HEK293 (cell line): ENCODE measurements around the gene NIPAL3.

Source experiments
- CTCF ChIA-PET: fragments of 350-600 bp; formaldehyde crosslinking; extraction: SDS; loops from one replicate; lab custom pipeline; 2021; ENCODE audit warnings: antibody characterized with exemption; lab: Yijun Ruan, JAX
- POLR2A ChIA-PET: fragments of 300-600 bp; formaldehyde crosslinking; extraction: SDS; loops from one replicate; lab custom pipeline; 2020; ENCODE audit warnings: antibody characterized with exemption, inconsistent platforms; lab: Yijun Ruan, JAX
- H3K27ac ChIP-seq: fragments of 200-500 bp; sonication (Bioruptor generic); 2 replicates; pipeline ENCODE4 v1.5.1; 2014; ENCODE audit warnings: low read depth, low read length, control low read depth, inconsistent platforms; ENCODE audit errors: extremely low read depth
- H3K36me3 ChIP-seq, 2 experiments: fragments of 200-500 bp in 1 of 2; sonication (Bioruptor generic) in 1 of 2; 1 replicate in 1 of 2; 2 replicates in 1 of 2; pipeline ENCODE4 v1.5.1; 2014 to 2017; ENCODE audit warnings: inconsistent platforms in 2 of 2, low read length in 2 of 2; ENCODE audit not compliant: control insufficient read depth in 2 of 2, insufficient read depth in 1 of 2
- H3K4me1 ChIP-seq: fragments of 200-500 bp; sonication (Bioruptor generic); 2 replicates; pipeline ENCODE4 v1.5.1; 2014; ENCODE audit warnings: mild to moderate bottlenecking, low read length, inconsistent platforms; ENCODE audit not compliant: control insufficient read depth, insufficient read depth
- H3K4me3 ChIP-seq: 2 replicates; pipeline ENCODE4 v1.5.1; 2011; ENCODE audit warnings: low read depth, mild to moderate bottlenecking, control low read depth, low read length, moderate library complexity
- H3K9me3 ChIP-seq: fragments of 200-500 bp; sonication (Bioruptor generic); 2 replicates; pipeline ENCODE4 v1.5.1; 2014; ENCODE audit warnings: low read depth, low read length, inconsistent platforms; ENCODE audit not compliant: control insufficient read depth, insufficient read depth
- EGR2 ChIP-seq: fragments of 450-650 bp; formaldehyde crosslinking; IDR thresholded peaks from 2 replicates; pipeline ENCODE4 v1.5.1; 2016; ENCODE audit warnings: low read depth, missing biosample characterization, missing genetic modification characterization
- GLI4 ChIP-seq: fragments of 450-650 bp; formaldehyde crosslinking; IDR thresholded peaks from 2 replicates; pipeline ENCODE4 v1.5.1; 2016; ENCODE audit warnings: missing biosample characterization, missing genetic modification characterization
- GLIS2 ChIP-seq: fragments of 450-650 bp; formaldehyde crosslinking; IDR thresholded peaks from 2 replicates; pipeline ENCODE4 v1.5.1; 2016; ENCODE audit warnings: missing biosample characterization, missing genetic modification characterization
- KLF16 ChIP-seq: fragments of 450-650 bp; formaldehyde crosslinking; IDR thresholded peaks from 2 replicates; pipeline ENCODE4 v1.5.1; 2017; ENCODE audit warnings: missing biosample characterization, missing genetic modification characterization
- KLF17 ChIP-seq: fragments of 450-650 bp; formaldehyde crosslinking; IDR thresholded peaks from 2 replicates; pipeline ENCODE4 v1.5.1; 2016; ENCODE audit warnings: missing biosample characterization, missing genetic modification characterization
- KLF7 ChIP-seq: fragments of 450-650 bp; formaldehyde crosslinking; IDR thresholded peaks from 2 replicates; pipeline ENCODE4 v1.5.1; 2016; ENCODE audit warnings: missing biosample characterization, missing genetic modification characterization, borderline replicate concordance
- PRDM1 ChIP-seq: fragments of 450-650 bp; formaldehyde crosslinking; IDR thresholded peaks from 2 replicates; pipeline ENCODE4; 2016; ENCODE audit warnings: missing biosample characterization, missing genetic modification characterization
- SALL2 ChIP-seq: fragments of 450-650 bp; formaldehyde crosslinking; IDR thresholded peaks from 2 replicates; pipeline ENCODE4 v1.5.0; 2017; ENCODE audit warnings: missing biosample characterization, mild to moderate bottlenecking, missing genetic modification characterization, borderline replicate concordance
- WT1 ChIP-seq: fragments of 450-650 bp; formaldehyde crosslinking; IDR thresholded peaks from 2 replicates; pipeline ENCODE4 v1.5.1; 2016; ENCODE audit warnings: missing biosample characterization, missing genetic modification characterization
- ZBTB17 ChIP-seq: fragments of 450-650 bp; formaldehyde crosslinking; IDR thresholded peaks from 2 replicates; pipeline ENCODE4 v1.5.1; 2016; ENCODE audit warnings: missing biosample characterization, missing genetic modification characterization
- ZBTB21 ChIP-seq: fragments of 450-650 bp; formaldehyde crosslinking; IDR thresholded peaks from 2 replicates; pipeline ENCODE4 v1.5.1; 2017; ENCODE audit warnings: missing biosample characterization, missing genetic modification characterization
- ZBTB7A ChIP-seq: fragments of 450-650 bp; formaldehyde crosslinking; IDR thresholded peaks from 2 replicates; pipeline ENCODE4 v1.5.1; 2016; ENCODE audit warnings: low read depth, missing biosample characterization, missing genetic modification characterization
- ZNF140 ChIP-seq: fragments of 450-650 bp; formaldehyde crosslinking; IDR thresholded peaks from 2 replicates; pipeline ENCODE4 v1.5.1; 2016; ENCODE audit warnings: missing biosample characterization, missing genetic modification characterization
- ZNF157 ChIP-seq: fragments of 450-650 bp; formaldehyde crosslinking; IDR thresholded peaks from 2 replicates; pipeline ENCODE4 v1.5.1; 2016; ENCODE audit warnings: missing biosample characterization, missing genetic modification characterization
- ZNF266 ChIP-seq: fragments of 450-650 bp; formaldehyde crosslinking; IDR thresholded peaks from 2 replicates; pipeline ENCODE4 v1.5.1; 2016; ENCODE audit warnings: missing biosample characterization, missing genetic modification characterization, low read depth
- ZNF350 ChIP-seq: fragments of 450-650 bp; formaldehyde crosslinking; IDR thresholded peaks from 2 replicates; pipeline ENCODE4 v1.5.0; 2017; ENCODE audit warnings: missing biosample characterization, mild to moderate bottlenecking, missing genetic modification characterization
- ZNF366 ChIP-seq: fragments of 450-650 bp; formaldehyde crosslinking; conservative IDR thresholded peaks from 2 replicates; pipeline ENCODE4 v1.5.1; 2016; ENCODE audit warnings: missing biosample characterization, missing genetic modification characterization
- ZNF37A ChIP-seq: fragments of 450-650 bp; IDR thresholded peaks from 2 replicates; pipeline ENCODE4 v1.5.1; 2018; ENCODE audit warnings: missing biosample characterization, missing genetic modification characterization
- ZNF548 ChIP-seq: fragments of 450-650 bp; formaldehyde crosslinking; IDR thresholded peaks from 2 replicates; pipeline ENCODE4 v1.5.1; 2016; ENCODE audit warnings: missing biosample characterization, missing genetic modification characterization
- ZNF560 ChIP-seq: fragments of 450-650 bp; formaldehyde crosslinking; IDR thresholded peaks from 2 replicates; pipeline ENCODE4 v1.5.1; 2017; ENCODE audit warnings: missing biosample characterization, missing genetic modification characterization, borderline replicate concordance
- ZNF585B ChIP-seq: fragments of 450-650 bp; formaldehyde crosslinking; IDR thresholded peaks from 2 replicates; pipeline ENCODE4 v1.5.1; 2016; ENCODE audit warnings: missing biosample characterization, missing genetic modification characterization
- ZNF596 ChIP-seq: fragments of 450-650 bp; IDR thresholded peaks from 2 replicates; pipeline ENCODE4 v1.5.0; 2018; ENCODE audit warnings: missing biosample characterization, mild to moderate bottlenecking, missing genetic modification characterization, moderate library complexity
- ZNF701 ChIP-seq: fragments of 450-650 bp; formaldehyde crosslinking; IDR thresholded peaks from 2 replicates; pipeline ENCODE4 v1.5.1; 2016; ENCODE audit warnings: missing biosample characterization, missing genetic modification characterization
- ZNF791 ChIP-seq: fragments of 450-650 bp; formaldehyde crosslinking; IDR thresholded peaks from 2 replicates; pipeline ENCODE4 v1.5.1; 2016; ENCODE audit warnings: missing biosample characterization, missing genetic modification characterization
- ZSCAN16 ChIP-seq: fragments of 450-650 bp; formaldehyde crosslinking; IDR thresholded peaks from 2 replicates; pipeline ENCODE4 v1.5.1; 2016; ENCODE audit warnings: missing biosample characterization, missing genetic modification characterization
- TF ChIP-seq, protein P1 (sequence below): fragments of 450-650 bp; formaldehyde crosslinking; IDR thresholded peaks from 2 replicates; pipeline ENCODE4 v1.5.1; 2016; ENCODE audit warnings: missing biosample characterization, missing genetic modification characterization

NIPAL3 gene

GRCh38 chr1:24481843-24482610, 66.4 kb downstream of the NIPAL3 start:
- Histone ChIP-seq H3K27ac (no peak overlapping the region), H3K4me1 (no peaks in the 10 kb centered on the region), H3K9me3 (no peaks in the 10 kb centered on the region), H3K4me3 (no peak overlapping the region)
- POLR2A ChIA-PET, result no interaction called here
- TF ChIP-seq KLF17 (tag by site-specific recombination) (no peak), ZNF266 (tag by site-specific recombination) (no peak), ZBTB21 (tag by site-specific recombination) (no peak), ZNF37A (tag by site-specific recombination) (no peak), ZNF560 (no peak), ZNF791 (tag by site-specific recombination) (no peak), ZSCAN16 (no peak), KLF7 (tag by site-specific recombination) (no peak), SALL2 (no peak), ZNF701 (tag by site-specific recombination) (no peak), ZBTB7A (no peak), WT1 (tag by site-specific recombination) (no peak), ZNF157 (no peak), ZBTB17 (tag by site-specific recombination) (no peak), ZNF585B (tag by site-specific recombination) (no peak), KLF16 (no peak), GLIS2 (tag by site-specific recombination) (no peak)
- TF ChIP-seq, all 188 proteins: peak for 0
- CTCF ChIA-PET, result interaction anchor here (1.1 kb wide), 1 partner anchor 15 kb away, joined by 3 read pairs; no protein-coding TSS in a partner anchor
- H3K36me3 ChIP-seq, result no peaks in the 10 kb centered on the region

- CTCF ChIA-PET, result interaction anchor here (0.7 to 0.9 kb wide), 2 partner anchors 103 to 207 kb away, joined by 3 read pairs; no protein-coding TSS in a partner anchor
- no peak overlapping the region for H3K27ac ChIP-seq
- TF ChIP-seq ZNF596 (tag by site-specific recombination) (no peak), ZNF140 (tag by site-specific recombination) (no peak), ZNF548 (tag by site-specific recombination) (no peak), ZNF366 (tag by site-specific recombination) (no peak), GLI4 (tag by site-specific recombination) (no peak), EGR2 (tag by site-specific recombination) (no peak), PRDM1 (no peak), ZNF350 (tag by site-specific recombination) (no peak), SALL2 (no peak), GLIS2 (tag by site-specific recombination) (no peak)
- TF ChIP-seq, protein P1, sequence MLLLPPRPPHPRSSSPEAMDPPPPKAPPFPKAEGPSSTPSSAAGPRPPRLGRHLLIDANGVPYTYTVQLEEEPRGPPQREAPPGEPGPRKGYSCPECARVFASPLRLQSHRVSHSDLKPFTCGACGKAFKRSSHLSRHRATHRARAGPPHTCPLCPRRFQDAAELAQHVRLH (tag by site-specific recombination), result no peak
- TF ChIP-seq, all 188 proteins: peak for 0
- POLR2A ChIA-PET, result no interaction called here
- H3K4me3 ChIP-seq, result no peak overlapping the region
- H3K36me3 ChIP-seq, result no peaks in the 10 kb centered on the region
- H3K4me1 ChIP-seq, result no peaks in the 10 kb centered on the region
- no peaks in the 10 kb centered on the region for H3K9me3 ChIP-seq
Measured at GRCh38 chr1:24483441-24483840, 67.8 kb downstream of the NIPAL3 start.
